Skin of body (tissue), 2 donors: ENCODE measurements around the gene ZNF18. TPM values are rescaled to one million over a fixed set of nuclear protein-coding genes. Genes with fewer than 3 reads are reported as not detected.
"Not testable (repeated sequence)": the region's sequence is repeated elsewhere in the genome, so short reads cannot be mapped to it uniquely, and the experiment has no call there.

Experiments
- DNase-seq: peaks from one replicate; lab custom pipeline; 2025; lab: John Stamatoyannopoulos, UW
- total RNA-seq: library from RNA; depleted of rRNA; stranded (reverse); fragments of >200 nt; gene quantifications from one replicate; pipeline ENCODE4 v1.2.3, GENCODE V29; 2014

Gene ZNF18
- total RNA-seq, 1 donor from 2014 or later, result 12.6 TPM

- no peak for DNase-seq
Observed at GRCh38 chr17:11986179-11986941, 10.9 kb downstream of the ZNF18 start.

GRCh38 chr17:11981862-11982261, 15.4 kb downstream of the ZNF18 start:
- no peak for DNase-seq

- no peak for DNase-seq
Observed at GRCh38 chr17:11980813-11981212, 16.5 kb downstream of the ZNF18 start.

GRCh38 chr17:11979795-11980194, 17.5 kb downstream of the ZNF18 start:
- DNase-seq, result no peak

GRCh38 chr17:11972741-11973140, 24.5 kb downstream of the ZNF18 start:
- not testable (repeated sequence) for DNase-seq

- no peak for DNase-seq
Observed at GRCh38 chr17:11969565-11969964, 27.7 kb downstream of the ZNF18 start.

- DNase-seq, result no peak
Observed at GRCh38 chr17:11954936-11955335, 42.3 kb downstream of the ZNF18 start.

GRCh38 chr17:11953924-11954323, 43.4 kb downstream of the ZNF18 start:
- DNase-seq, result no peak

GRCh38 chr17:11952610-11953009, 44.7 kb downstream of the ZNF18 start:
- no peak for DNase-seq

- no peak for DNase-seq
Observed at GRCh38 chr17:11950771-11951519, 46.3 kb downstream of the ZNF18 start.

- DNase-seq, result not testable (repeated sequence)
Observed at GRCh38 chr17:11949571-11949970, 47.7 kb downstream of the ZNF18 start.

- DNase-seq, result no peak
Observed at GRCh38 chr17:11948789-11949188, 48.5 kb downstream of the ZNF18 start.

- DNase-seq, result no peak
Observed at GRCh38 chr17:11944587-11944986, 52.7 kb downstream of the ZNF18 start.

GRCh38 chr17:11943759-11944347, 53.4 kb downstream of the ZNF18 start:
- no peak for DNase-seq

- DNase-seq, result not testable (repeated sequence)
Observed at GRCh38 chr17:11943086-11943485, 54.2 kb downstream of the ZNF18 start.

- DNase-seq, result no peak
Observed at GRCh38 chr17:11940904-11941303, 56.4 kb downstream of the ZNF18 start.

GRCh38 chr17:11935734-11936406, 61.4 kb downstream of the ZNF18 start:
- peak; percentile 43 for DNase-seq

- no peak for DNase-seq
Observed at GRCh38 chr17:11932337-11932898, 64.9 kb downstream of the ZNF18 start.

GRCh38 chr17:11928436-11928835, 68.8 kb downstream of the ZNF18 start:
- no peak for DNase-seq
